ENCODE results near the gene TMEM132C. TPM values are rescaled to one million over a fixed set of nuclear protein-coding genes. Genes with fewer than 3 reads are reported as not detected.

TMEM132C gene
- total RNA-seq, 2 donors from 2014 or later: 0.26 to 0.33 TPM

- WGBS, 2 experiments (ENCODE audit: insufficient coverage in 1 of 2, insufficient read length in 1 of 2): 85 to 88% methylated on average over 8 to 9 of the region's 9 CpGs
- no peak overlapping the region for H3K27ac ChIP-seq (ENCODE audit: low read depth, low read length)
- no peaks in the 10 kb centered on the region for H3K4me1 Mint-ChIP-seq
- no peaks in the 10 kb centered on the region for H3K4me1 ChIP-seq (ENCODE audit: control insufficient read depth, insufficient read depth, low read length)
- no peak overlapping the region for H3K9ac ChIP-seq (ENCODE audit: extremely low read depth, low read length, poor library complexity, severe bottlenecking)
- no peaks in the 10 kb centered on the region for H3K27me3 ChIP-seq (ENCODE audit: control insufficient read depth, insufficient read depth, low read length, poor library complexity, severe bottlenecking)
- H3K27me3 Mint-ChIP-seq (ENCODE audit: insufficient read depth): no peaks in the 10 kb centered on the region
- no peaks in the 10 kb centered on the region for H3K36me3 ChIP-seq (ENCODE audit: control insufficient read depth, insufficient read depth, low read length)
- TF ChIP-seq CTCF (conservative IDR thresholded peaks at IDR 0.05): no peak
- H3K4me3 Mint-ChIP-seq: no peak overlapping the region
- no peaks in the 10 kb centered on the region for H3K9me3 Mint-ChIP-seq
- H3K36me3 Mint-ChIP-seq (ENCODE audit: low read depth): no peaks in the 10 kb centered on the region
- no peak overlapping the region for H3K27ac Mint-ChIP-seq
- no peak overlapping the region for H3K4me3 ChIP-seq (ENCODE audit: low read length)
- DNase-seq: no peak
- no peaks in the 10 kb centered on the region for H3K9me3 ChIP-seq (ENCODE audit: control insufficient read depth, low read length)
Observed at GRCh38 chr12:128467882-128468281, 200.9 kb downstream of the TMEM132C start.

GRCh38 chr12:128468926-128469325 lies 202.0 kb downstream of the TMEM132C start:
- H3K36me3 ChIP-seq (ENCODE audit: control insufficient read depth, insufficient read depth, low read length): no peaks in the 10 kb centered on the region
- Mint-ChIP-seq H3K4me3 (no peak overlapping the region), H3K27ac (no peak overlapping the region), H3K4me1 (no peaks in the 10 kb centered on the region), H3K27me3 (ENCODE audit: insufficient read depth) (no peaks in the 10 kb centered on the region), H3K9me3 (peaks cover 5% of the 10 kb centered on the region), H3K36me3 (ENCODE audit: low read depth) (no peaks in the 10 kb centered on the region)
- no peak for TF ChIP-seq CTCF (conservative IDR thresholded peaks at IDR 0.05)
- no peak for DNase-seq
- no peaks in the 10 kb centered on the region for H3K4me1 ChIP-seq (ENCODE audit: control insufficient read depth, insufficient read depth, low read length)
- H3K27me3 ChIP-seq (ENCODE audit: control insufficient read depth, insufficient read depth, low read length, poor library complexity, severe bottlenecking): no peaks in the 10 kb centered on the region
- 67 to 97% methylated on average over 1 to 4 of the region's 4 CpGs for whole genome bisulfite sequencing, 2 experiments (ENCODE audit: insufficient coverage in 1 of 2, insufficient read length in 1 of 2)
- H3K9ac ChIP-seq (ENCODE audit: extremely low read depth, low read length, poor library complexity, severe bottlenecking): no peak overlapping the region
- no peak overlapping the region for H3K27ac ChIP-seq (ENCODE audit: low read depth, low read length)
- H3K9me3 ChIP-seq (ENCODE audit: control insufficient read depth, low read length): no peaks in the 10 kb centered on the region
- no peak overlapping the region for H3K4me3 ChIP-seq (ENCODE audit: low read length)

GRCh38 chr12:128471491-128471890 lies 204.5 kb downstream of the TMEM132C start:
- Histone ChIP-seq H3K4me1 (ENCODE audit: control insufficient read depth, insufficient read depth, low read length) (no peaks in the 10 kb centered on the region), H3K9me3 (ENCODE audit: control insufficient read depth, low read length) (no peaks in the 10 kb centered on the region), H3K27ac (ENCODE audit: low read depth, low read length) (no peak overlapping the region), H3K27me3 (ENCODE audit: control insufficient read depth, insufficient read depth, low read length, poor library complexity, severe bottlenecking) (no peaks in the 10 kb centered on the region), H3K9ac (ENCODE audit: extremely low read depth, low read length, poor library complexity, severe bottlenecking) (no peak overlapping the region), H3K4me3 (ENCODE audit: low read length) (no peak overlapping the region), H3K36me3 (ENCODE audit: control insufficient read depth, insufficient read depth, low read length) (no peaks in the 10 kb centered on the region)
- Mint-ChIP-seq H3K9me3 (peaks cover 5% of the 10 kb centered on the region), H3K4me3 (no peak overlapping the region), H3K27me3 (ENCODE audit: insufficient read depth) (no peaks in the 10 kb centered on the region), H3K27ac (no peak overlapping the region), H3K36me3 (ENCODE audit: low read depth) (no peaks in the 10 kb centered on the region), H3K4me1 (peaks cover 2% of the 10 kb centered on the region)
- TF ChIP-seq CTCF (conservative IDR thresholded peaks at IDR 0.05): no peak
- WGBS, 2 experiments (ENCODE audit: insufficient coverage in 1 of 2, insufficient read length in 1 of 2): 85 to 100% methylated on average over 2 of the region's 2 CpGs
- no peak for DNase-seq
